Measurements from ENCODE around the gene DDX41.
A peak's percentile ranks its signal among the peaks of the same experiment; 100 is the strongest.
"Not testable (repeated sequence)": the region's sequence is repeated elsewhere in the genome, so short reads cannot be mapped to it uniquely, and the experiment has no call there.

The DDX41 gene

GRCh38 chr5:177497292-177498012, 19.3 kb downstream of the DDX41 start, which contains the start of gene PDLIM7:
PDLIM7 (minus strand) TSS chr5:177497604; CDS start chr5:177496512, 1,092 bp downstream.
- peak; percentile 93 for DNase-seq

DNA sequence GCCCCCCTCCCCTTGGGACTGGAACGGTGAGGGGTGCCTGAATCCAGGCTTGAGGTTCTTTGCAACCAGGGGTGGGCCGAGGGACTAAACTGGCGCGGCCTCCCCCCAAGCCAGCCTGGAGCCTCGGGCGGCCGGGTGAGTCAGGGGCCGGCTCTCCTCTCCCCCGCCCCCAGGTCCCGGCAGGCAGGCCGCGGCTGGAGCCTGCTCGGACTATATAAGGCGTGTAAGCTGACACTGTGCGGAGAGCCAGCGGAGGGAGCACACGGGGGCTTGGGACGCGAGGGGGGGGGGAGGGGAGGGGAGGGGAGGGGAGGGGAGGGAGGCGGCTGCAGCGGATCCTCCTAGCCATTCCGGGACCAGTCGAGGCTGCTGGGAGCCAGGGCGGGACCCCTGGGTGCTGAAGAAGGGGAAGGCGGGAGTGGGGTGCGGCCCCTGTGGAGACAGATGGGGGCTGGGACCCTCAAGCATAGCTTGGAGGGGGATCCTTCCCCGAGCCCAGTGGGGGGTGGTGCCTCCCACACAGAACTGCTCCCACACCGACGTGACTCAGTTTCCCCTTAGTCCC, 20.0 kb downstream of the DDX41 start:
- DNase-seq, result no peak

DNA sequence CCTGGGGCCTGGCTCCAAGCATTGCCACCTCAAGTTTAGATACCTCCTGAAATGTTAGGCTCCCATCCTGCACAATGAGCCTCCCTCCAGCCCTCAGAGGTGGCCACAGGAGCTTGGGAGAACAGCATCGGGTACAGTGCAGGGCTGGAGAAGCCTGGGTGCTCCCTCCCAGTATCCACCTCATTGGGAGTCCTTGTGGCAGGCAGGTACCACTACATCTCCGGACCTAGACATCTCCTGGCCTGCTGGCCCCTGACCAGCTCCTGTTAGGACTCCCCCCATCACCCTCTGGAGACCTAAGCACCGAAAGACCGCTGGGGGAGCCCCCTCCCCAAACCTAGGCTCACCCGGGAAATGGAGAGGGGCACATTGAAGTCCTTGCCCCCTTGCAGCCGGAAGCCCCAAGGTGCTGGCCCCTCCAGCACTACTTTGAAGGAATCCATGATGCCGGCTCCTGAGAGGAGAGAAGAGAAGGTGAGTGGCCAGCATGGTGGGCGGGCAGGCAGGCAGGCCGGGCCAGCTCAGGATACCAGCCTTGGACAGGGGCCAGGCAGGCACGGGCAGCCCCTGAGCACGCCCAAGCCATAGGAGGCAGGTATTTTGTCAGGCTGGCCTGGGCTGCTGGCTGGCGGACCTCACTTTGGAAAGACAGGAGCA, 20.6 kb downstream of the DDX41 start:
- no peak for DNase-seq

GRCh38 chr5:177495243-177496060, 21.3 kb downstream of the DDX41 start:
- no peak for DNase-seq

DNA sequence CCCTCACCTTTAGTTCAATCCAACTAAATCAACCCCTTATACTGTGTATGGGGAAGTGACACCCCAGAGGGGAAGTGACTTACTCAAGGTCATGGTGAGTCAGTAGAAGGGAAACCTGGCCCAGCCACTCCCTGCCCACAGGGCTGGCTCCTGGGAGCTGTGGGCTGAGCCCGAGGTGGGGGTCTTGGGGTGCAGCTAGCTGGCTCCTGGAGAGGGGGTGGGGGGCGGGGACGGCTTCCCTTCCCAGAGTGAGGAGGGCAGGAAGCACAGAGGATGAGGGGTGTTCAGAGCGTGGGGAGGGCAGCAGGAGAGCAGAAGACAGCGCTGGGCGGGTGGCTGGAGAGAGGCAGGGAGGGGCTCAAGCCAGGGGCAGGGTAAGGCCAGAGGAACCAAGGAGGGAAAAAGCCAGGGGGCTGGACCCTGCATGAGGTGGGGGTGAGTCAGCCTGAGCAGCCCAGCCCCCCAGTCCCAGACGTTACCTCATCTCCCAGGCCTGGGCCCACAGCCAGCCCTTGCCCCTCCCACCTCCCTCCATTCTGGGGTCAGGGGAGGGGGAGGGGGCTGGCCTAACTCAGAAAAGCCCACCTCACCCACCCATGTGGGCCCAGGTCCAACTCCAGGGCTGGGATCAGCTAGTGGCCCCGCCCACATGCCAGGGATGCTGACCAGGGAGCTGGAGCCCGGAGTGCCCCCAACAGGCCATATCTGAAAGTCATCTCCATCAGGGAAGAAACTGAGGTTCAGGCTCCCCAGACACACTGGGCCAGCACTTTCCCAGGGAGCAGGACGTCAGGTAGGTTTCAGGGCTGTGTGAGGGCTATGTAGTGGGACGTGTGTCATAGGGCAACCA, 22.2 kb downstream of the DDX41 start:
- DNase-seq, result no peak

DNA sequence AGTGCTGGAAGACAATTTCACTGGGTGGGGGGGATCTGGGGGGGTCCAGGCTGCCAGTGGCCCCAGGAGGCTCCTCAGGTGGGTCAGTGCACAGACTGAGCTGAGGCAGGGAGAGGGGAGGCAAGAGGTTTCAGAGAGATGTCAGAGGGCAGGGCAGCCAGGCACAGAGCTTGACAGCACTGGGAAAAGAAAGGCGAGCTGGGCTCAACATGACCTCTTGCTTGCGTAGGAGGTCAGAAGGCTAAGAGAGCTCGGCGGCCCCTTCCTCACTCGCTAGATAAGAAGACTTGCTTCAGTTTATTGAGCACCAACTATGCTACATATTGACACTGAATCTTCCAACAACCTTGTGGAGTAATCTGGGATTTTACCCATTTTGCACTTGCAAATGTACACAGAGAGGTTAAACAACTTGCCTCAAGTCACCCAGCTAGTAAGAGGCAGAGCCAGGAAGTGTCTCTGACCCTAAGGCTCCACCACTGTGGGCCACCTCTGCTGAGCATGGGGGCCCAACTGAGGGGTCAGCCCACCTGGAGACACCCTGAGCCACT, 22.9 kb downstream of the DDX41 start:
- DNase-seq, result no peak

- no peak for DNase-seq
These were observed 23.9 kb downstream of the DDX41 start for GRCh38 chr5:177492841-177493240.

DNA sequence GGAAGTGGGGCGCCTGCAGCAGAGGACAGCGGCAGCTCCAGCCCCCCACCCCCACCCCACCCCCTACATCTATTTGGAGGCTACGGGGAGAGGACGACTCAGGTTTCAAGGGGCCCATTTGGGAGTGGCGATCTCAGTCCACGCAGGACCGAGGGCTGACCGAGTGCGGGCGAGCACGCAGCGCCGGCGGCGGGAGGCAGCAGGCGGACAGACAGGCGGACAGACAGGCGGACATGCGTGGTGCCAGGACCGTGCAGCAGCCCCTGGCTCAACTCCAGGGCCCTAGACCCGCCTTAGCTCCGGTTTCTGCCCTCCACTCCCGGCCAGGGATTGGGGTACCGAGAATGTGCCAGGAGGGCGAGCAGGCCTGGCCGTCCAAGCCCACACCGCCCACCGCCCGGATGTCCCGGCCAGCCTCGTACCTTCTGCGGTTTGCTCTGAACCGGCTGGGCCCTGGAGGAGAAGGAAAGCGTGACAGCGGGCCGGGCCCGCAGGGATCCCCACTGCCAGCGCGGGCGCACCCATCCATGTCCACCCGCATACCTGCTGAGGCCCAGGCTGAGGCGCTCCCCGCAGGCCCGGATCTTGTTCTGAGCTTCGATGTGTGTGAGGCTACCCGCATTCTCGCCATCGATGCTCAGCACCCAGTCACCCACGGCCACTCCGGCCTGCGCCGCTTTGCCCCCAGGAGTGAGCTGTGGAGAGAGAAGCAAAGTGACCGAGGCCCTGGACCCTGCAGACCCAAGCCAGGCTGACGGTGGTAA, 24.6 kb downstream of the DDX41 start:
- DNase-seq, result no peak

DNA sequence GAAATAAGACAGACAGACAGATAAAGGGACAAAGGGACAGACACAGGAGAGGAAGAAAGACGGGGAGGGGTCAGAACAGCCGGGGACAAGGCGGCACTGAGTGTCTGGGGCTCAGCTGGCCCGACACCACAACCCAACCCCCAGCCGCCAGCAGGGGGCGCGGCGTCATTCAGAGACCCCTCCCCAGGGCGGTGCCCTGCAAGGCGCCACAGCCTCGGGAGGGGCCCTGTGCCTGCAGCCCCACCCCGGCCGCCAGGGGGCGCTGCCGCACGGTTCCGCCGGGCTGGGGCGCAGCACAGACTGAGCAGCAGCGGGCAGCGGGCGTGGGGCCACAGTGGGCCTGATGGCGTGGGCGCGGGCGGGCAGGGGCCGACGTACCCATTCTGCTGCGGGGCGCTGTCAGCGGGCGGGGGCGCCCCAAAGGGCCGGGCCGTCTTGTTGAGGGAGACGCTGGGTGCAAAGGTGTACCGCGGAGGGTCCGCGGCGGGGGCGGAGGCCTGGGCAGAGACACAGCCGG, 25.3 kb downstream of the DDX41 start:
- peak; percentile 26 for DNase-seq

GRCh38 chr5:177490992-177491391, 25.8 kb downstream of the DDX41 start:
- no peak for DNase-seq

DNA sequence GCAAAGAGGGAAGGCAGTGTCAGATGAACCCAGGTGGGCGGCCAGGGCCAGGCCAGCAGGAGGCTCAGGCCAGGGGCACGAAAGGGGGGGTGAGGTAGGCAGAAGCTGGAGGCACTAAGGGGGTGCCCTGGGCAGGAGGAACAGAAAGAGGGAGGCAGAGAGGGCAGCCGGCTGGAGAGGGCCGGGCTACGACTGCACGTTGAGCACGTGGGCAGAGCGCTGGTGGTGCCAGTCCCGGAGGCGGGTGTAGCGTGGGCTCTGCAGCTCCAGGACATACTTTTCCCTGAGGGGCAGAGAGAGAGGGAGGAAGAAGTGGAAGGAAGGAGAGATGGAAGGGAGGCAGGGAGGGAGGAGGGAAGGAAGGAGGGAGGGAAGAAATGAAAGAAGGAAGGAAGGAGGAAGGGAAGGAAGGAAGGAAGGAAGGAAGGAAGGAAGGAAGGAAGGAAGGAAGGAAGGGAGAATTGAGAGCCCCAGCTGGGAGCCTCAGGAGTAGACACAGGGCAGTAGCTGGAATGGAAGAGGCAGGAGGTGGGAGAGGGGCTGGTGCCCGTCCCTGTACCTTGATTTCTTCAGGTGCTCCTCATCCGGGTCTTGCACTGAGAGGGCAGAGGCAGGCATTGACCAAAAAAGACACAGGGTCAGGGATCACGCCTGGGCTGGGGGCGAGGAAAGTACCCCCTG, 26.3 kb downstream of the DDX41 start:
- DNase-seq, result no peak

DNA sequence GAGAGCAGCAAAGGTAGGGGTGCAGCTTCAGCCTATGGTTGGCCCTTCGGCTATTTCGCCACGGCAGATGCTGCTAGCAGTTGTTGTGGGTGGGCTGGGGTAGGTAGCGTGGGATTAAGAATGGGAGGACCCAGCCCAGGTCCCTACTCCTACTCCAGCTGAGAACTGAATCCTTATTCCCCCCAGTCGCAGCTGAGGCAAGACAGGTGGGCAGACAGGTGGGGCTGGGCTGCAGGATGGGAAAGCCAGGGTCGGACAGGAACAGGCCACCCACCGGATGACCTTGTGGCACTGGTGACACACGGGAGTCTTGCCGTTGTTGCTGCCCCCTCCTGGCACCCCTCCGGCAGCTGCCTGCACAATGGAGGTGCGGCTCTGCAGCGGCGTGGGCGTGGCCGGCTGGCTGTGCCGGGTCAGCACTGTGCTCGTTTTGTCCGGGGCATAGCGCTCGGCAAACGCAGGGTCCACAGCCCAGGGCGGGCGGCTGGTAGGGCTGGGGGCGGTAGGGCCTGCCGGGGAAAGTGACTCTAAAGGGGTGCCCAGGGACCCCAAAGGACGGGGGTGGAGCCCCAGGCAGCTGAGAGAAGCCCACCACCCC, 27.5 kb downstream of the DDX41 start:
- no peak for DNase-seq

GRCh38 chr5:177487975-177488374, 28.8 kb downstream of the DDX41 start:
- DNase-seq, result no peak

DNA sequence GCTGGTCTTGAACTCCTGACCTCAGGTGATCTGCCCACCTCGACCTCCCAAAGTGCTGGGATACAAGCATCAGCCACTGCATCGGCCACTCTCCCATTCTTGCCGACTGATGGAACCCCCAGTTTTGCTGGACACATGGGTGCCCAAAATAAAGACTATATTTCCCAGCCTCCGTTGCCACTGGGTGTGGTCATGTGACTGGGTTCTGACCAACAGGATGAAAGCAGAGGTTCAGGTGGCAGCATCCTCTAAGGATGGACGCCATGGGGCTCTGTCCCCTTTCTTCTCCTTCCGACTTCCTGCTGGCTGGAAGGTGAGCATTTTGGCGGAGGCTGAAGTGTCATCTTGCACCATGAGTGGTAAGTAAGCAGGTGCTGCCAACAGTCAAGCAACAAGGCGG, 29.6 kb downstream of the DDX41 start:
- no peak for DNase-seq

DNA sequence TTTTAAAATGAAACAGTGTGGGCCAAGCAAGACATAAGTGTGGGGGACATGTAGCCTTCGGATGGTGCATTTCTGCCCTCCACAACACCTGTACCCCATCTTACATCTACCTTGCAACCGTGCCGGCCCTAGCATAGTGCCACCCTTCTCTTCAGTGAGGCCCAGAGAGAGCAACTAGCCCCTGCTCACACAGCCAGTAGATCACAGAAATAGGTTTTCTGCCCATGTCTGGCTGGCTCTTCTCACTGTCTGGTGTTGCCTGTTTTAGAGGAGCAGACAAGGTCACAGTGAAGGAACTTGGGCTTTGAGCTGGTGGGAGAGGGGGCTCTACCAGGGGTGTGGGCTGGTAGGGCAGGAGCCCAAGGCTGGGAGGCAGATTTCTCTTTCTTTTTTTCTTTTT, 30.5 kb downstream of the DDX41 start:
- no peak for DNase-seq

DNA sequence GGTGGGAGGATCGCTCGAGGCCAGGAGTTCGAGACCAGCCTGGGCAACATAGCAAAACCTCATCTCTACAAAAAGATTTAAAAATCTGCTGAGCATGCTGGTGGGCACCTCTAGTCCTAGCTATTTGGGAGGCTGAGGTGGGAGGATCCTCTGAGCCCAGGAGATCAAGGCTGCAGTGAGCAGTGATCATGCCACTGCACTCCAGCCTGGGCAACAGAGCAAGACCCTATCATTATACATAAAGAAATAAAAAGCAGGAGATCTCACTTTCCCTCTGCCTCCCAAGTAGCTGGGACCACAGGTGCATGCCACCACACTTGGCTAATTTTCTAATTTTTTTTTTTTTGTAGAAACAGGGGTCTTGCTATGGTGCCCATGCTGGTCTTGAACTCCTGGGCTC, 31.0 kb downstream of the DDX41 start:
- DNase-seq, result not testable (repeated sequence)

GRCh38 chr5:177484902-177485549, 31.7 kb downstream of the DDX41 start:
- no peak for DNase-seq

- no peak for DNase-seq
These were observed 32.5 kb downstream of the DDX41 start for GRCh38 chr5:177483994-177484901.
